Keratinocyte (primary cell): ENCODE results near the gene RUFY3. TPM values are rescaled to one million over a fixed set of nuclear protein-coding genes. Genes with fewer than 3 reads are reported as not detected.

Experiments
- DNase-seq: peaks from one replicate; pipeline ENCODE4 v3.0.0-alpha.2; 2011; ENCODE audit warnings: low read depth, missing footprints, low spot score
- FAIRE-seq: peaks from 2 replicates; lab custom pipeline; 2011; peaks lifted over from hg19 to GRCh38; lab: Jason Lieb, UNC
- H2AFZ ChIP-seq: 2 replicates; pipeline ENCODE4 v1.6.0; 2012; ENCODE audit warnings: low read length, control low read depth, inconsistent platforms; ENCODE audit not compliant: control insufficient read depth
- H3K27ac ChIP-seq: 2 replicates; pipeline ENCODE4 v1.5.1; 2011; ENCODE audit warnings: low read length; ENCODE audit not compliant: control insufficient read depth, insufficient read depth
- H3K27me3 ChIP-seq: 3 replicates; pipeline ENCODE4 v1.6.0; 2011; ENCODE audit warnings: low read length; ENCODE audit not compliant: control insufficient read depth, insufficient read depth; ENCODE audit errors: extremely low read depth
- H3K36me3 ChIP-seq, 2 experiments: 2 replicates in 1 of 2; 3 replicates in 1 of 2; pipeline ENCODE4 v1.5.1; 2011; ENCODE audit warnings: low read length in 2 of 2, mild to moderate bottlenecking in 1 of 2; ENCODE audit not compliant: control insufficient read depth in 2 of 2, insufficient read depth in 2 of 2; ENCODE audit errors: extremely low read depth in 1 of 2
- H3K4me1 ChIP-seq: 3 replicates; pipeline ENCODE4 v1.5.1; 2011; ENCODE audit warnings: low read length; ENCODE audit not compliant: control insufficient read depth, insufficient read depth; ENCODE audit errors: extremely low read depth
- H3K4me2 ChIP-seq: 3 replicates; pipeline ENCODE4 v1.6.0; 2011; ENCODE audit warnings: low read depth, low read length; ENCODE audit not compliant: control insufficient read depth, insufficient read depth; ENCODE audit errors: extremely low read depth
- H3K4me3 ChIP-seq, 3 experiments: fragments of 200-600 bp in 1 of 3; sonication (generic) in 1 of 3; 2 replicates in 2 of 3; 3 replicates in 1 of 3; pipeline ENCODE4 v1.5.1; 2011 to 2016; ENCODE audit warnings: low read length in 3 of 3, mild to moderate bottlenecking in 3 of 3, control low read depth in 2 of 3, inconsistent platforms in 1 of 3, low read depth in 1 of 3, mixed read lengths in 1 of 3, mixed run types in 1 of 3, moderate library complexity in 1 of 3; ENCODE audit not compliant: control insufficient read depth in 2 of 3, insufficient read depth in 2 of 3; ENCODE audit errors: extremely low read depth in 1 of 3
- H3K79me2 ChIP-seq: 2 replicates; pipeline ENCODE4 v1.6.0; 2012; ENCODE audit warnings: low read length; ENCODE audit not compliant: control insufficient read depth, insufficient read depth
- H3K9ac ChIP-seq: 3 replicates; pipeline ENCODE4 v1.6.0; 2011; ENCODE audit warnings: low read length; ENCODE audit not compliant: control insufficient read depth, insufficient read depth; ENCODE audit errors: extremely low read depth
- H3K9me1 ChIP-seq: 3 replicates; pipeline ENCODE4 v1.6.0; 2011; ENCODE audit warnings: low read length; ENCODE audit not compliant: control insufficient read depth, insufficient read depth; ENCODE audit errors: extremely low read depth
- H3K9me3 ChIP-seq: 2 replicates; pipeline ENCODE4 v1.5.1; 2012; ENCODE audit warnings: low read depth, low read length; ENCODE audit not compliant: control insufficient read depth
- H4K20me1 ChIP-seq: 3 replicates; pipeline ENCODE4 v1.6.0; 2011; ENCODE audit warnings: low read length; ENCODE audit not compliant: control insufficient read depth, insufficient read depth; ENCODE audit errors: extremely low read depth
- EZH2 ChIP-seq: IDR thresholded peaks from one replicate; pipeline ENCODE4 v1.6.1; 2012; ENCODE audit warnings: inconsistent platforms, mild to moderate bottlenecking, low read length, moderate library complexity
- dilution Hi-C: fragments of 300-500 bp; cut with MboI; formaldehyde crosslinking; loops from one replicate; pipeline ENCODE4 v1.7.0; 2020; ENCODE audit warnings: low sequenced_read_pairs; ENCODE audit not compliant: extremely low pct_ligation_motif_present
- polyA plus RNA-seq, 5 experiments: library from polyadenylated mRNA; depleted of rRNA in 3 of 5; stranded (reverse) in 3 of 5; stranded (forward) in 1 of 5; unstranded in 1 of 5; fragments of >200 nt; gene quantifications; 1 replicate in 1 of 5; 2 replicates in 3 of 5; 3 replicates in 1 of 5; pipeline versions ENCODE4 v1.2.1 to v1.2.3, GENCODE V29; 2011 to 2012; ENCODE audit warnings: missing spikeins in 2 of 5, low read depth in 1 of 5, low replicate concordance in 1 of 5
- TF ChIP-seq, protein P1 (sequence below), 3 experiments: IDR thresholded peaks in 1 of 3; conservative IDR thresholded peaks in 1 of 3; optimal IDR thresholded peaks in 1 of 3; 2 replicates in 2 of 3; 3 replicates in 1 of 3; pipeline versions ENCODE3 to v1.5.1; 2011; ENCODE audit warnings: low read length in 3 of 3, mild to moderate bottlenecking in 3 of 3, moderate library complexity in 2 of 3, control low read depth in 1 of 3, inconsistent platforms in 1 of 3; ENCODE audit not compliant: insufficient read depth in 2 of 3; ENCODE audit errors: extremely low read depth in 1 of 3

The RUFY3 gene
- polyA plus RNA-seq, 1 donor (not counting 4 experiments of a cell fraction or from before 2014, with no cell fraction given) = 18.9 TPM

DNA sequence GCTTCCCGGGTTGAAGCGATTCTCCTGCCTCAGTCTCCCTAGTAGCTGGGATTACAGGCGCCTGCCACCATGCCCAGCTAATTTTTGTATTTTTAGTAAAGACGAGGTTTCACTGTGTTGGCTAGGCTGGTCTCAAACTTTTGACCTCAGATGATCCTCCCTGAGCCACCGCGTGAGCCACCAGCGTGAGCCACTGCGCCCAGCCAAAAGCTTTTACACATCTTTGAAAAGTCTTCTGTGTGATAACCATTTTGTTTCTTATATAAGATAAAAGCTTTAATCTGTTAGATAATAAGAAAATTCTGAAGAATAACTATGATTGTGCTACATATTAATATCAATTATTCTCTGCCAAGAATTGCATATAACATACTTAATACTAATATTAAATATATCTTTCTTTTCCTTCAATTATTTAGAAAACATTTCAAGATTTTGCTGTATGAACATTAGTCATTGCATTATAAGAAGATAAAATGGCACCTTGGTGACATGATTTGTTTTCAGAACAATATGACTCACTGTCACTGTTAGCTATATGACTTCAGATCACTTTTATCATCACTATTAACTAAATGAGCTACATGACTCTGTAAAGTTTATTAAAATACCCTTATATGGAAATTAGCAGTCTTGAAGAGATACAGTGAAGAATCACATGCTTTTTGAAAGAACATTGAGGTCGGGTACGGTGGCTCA, 33.4 kb downstream of the RUFY3 start:
- H3K9me1 ChIP-seq = no peaks in the 10 kb centered on the region
- dilution Hi-C loops = no loop called here
- no peaks in the 10 kb centered on the region for H3K9me3 ChIP-seq
- no peaks in the 10 kb centered on the region for H3K4me1 ChIP-seq
- FAIRE-seq = no peak
- DNase-seq = no peak
- no peaks in the 10 kb centered on the region for H4K20me1 ChIP-seq
- H2AFZ ChIP-seq = no peak overlapping the region
- H3K36me3 ChIP-seq = no peaks in the 10 kb centered on the region
- H3K4me2 ChIP-seq = no peak overlapping the region
- no peak for TF ChIP-seq EZH2
- TF ChIP-seq, protein P1, sequence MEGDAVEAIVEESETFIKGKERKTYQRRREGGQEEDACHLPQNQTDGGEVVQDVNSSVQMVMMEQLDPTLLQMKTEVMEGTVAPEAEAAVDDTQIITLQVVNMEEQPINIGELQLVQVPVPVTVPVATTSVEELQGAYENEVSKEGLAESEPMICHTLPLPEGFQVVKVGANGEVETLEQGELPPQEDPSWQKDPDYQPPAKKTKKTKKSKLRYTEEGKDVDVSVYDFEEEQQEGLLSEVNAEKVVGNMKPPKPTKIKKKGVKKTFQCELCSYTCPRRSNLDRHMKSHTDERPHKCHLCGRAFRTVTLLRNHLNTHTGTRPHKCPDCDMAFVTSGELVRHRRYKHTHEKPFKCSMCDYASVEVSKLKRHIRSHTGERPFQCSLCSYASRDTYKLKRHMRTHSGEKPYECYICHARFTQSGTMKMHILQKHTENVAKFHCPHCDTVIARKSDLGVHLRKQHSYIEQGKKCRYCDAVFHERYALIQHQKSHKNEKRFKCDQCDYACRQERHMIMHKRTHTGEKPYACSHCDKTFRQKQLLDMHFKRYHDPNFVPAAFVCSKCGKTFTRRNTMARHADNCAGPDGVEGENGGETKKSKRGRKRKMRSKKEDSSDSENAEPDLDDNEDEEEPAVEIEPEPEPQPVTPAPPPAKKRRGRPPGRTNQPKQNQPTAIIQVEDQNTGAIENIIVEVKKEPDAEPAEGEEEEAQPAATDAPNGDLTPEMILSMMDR (optimal IDR thresholded peaks at IDR 0.05 in 1 of 3, IDR thresholded peaks at IDR 0.05 in 1 of 3, conservative IDR thresholded peaks at IDR 0.05 in 1 of 3; ENCODE audit: extremely low read depth in 1 of 3, insufficient read depth in 2 of 3, low read length in 3 of 3) = no peak
- H3K27me3 ChIP-seq = no peaks in the 10 kb centered on the region
- H3K79me2 ChIP-seq = no peaks in the 10 kb centered on the region
- no peak overlapping the region for H3K27ac ChIP-seq
- no peak overlapping the region for H3K4me3 ChIP-seq
- no peak overlapping the region for H3K9ac ChIP-seq

DNA sequence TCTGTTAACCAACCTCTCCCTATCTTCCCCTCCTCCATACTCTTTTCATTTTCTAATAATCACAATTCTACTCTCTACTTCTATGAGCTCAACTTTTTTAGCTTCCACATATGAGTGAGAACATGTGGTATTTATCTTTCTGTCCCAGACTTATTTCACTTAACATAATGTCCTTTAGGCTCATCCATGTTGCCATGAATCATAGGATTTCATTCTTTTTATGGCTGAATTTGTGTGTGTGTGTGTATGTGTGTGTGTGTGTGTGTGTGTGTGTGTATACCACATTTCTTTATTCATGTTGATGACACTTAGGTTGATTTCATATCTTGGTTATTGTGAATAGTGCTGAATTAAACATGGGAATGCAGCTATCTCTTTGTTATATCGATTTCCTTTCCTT, 37.4 kb downstream of the RUFY3 start:
- FAIRE-seq (no peak), DNase-seq (no peak)
- H2AFZ ChIP-seq = no peak overlapping the region
- no peak overlapping the region for H3K9ac ChIP-seq
- no peak overlapping the region for H3K4me2 ChIP-seq
- H3K27ac ChIP-seq = no peak overlapping the region
- dilution Hi-C loops = no loop called here
- H3K4me3 ChIP-seq = no peak overlapping the region
- H4K20me1 ChIP-seq = no peaks in the 10 kb centered on the region
- no peaks in the 10 kb centered on the region for H3K27me3 ChIP-seq
- no peaks in the 10 kb centered on the region for H3K36me3 ChIP-seq
- no peaks in the 10 kb centered on the region for H3K79me2 ChIP-seq
- H3K9me3 ChIP-seq = no peaks in the 10 kb centered on the region
- no peak for TF ChIP-seq EZH2
- TF ChIP-seq, protein P1 (optimal IDR thresholded peaks at IDR 0.05 in 1 of 3, IDR thresholded peaks at IDR 0.05 in 1 of 3, conservative IDR thresholded peaks at IDR 0.05 in 1 of 3; ENCODE audit: extremely low read depth in 1 of 3, insufficient read depth in 2 of 3, low read length in 3 of 3) = no peak
- no peaks in the 10 kb centered on the region for H3K4me1 ChIP-seq
- H3K9me1 ChIP-seq = no peaks in the 10 kb centered on the region
